Thymus (tissue), 11 donors: ENCODE data around the gene TLL2. TPM values are rescaled to one million over a fixed set of nuclear protein-coding genes. Genes with fewer than 3 reads are reported as not detected.

Experiments
- DNase-seq, 9 donors: peaks; one replicate each; pipeline ENCODE4 v3.0.0-alpha.2; 2013; ENCODE audit warnings: low spot score in 9 of 9, low read depth in 6 of 9, missing footprints in 1 of 9
- H3K27ac ChIP-seq, 2 donors: one replicate each; pipeline ENCODE4 v1.5.1; 2013; ENCODE audit warnings: control low read depth in 1 of 2, low read depth in 1 of 2, low read length in 1 of 2, mild to moderate bottlenecking in 1 of 2, moderate library complexity in 1 of 2
- H3K27me3 ChIP-seq, 2 donors: one replicate each; pipeline ENCODE4 v1.5.1; 2013; ENCODE audit warnings: low read length in 1 of 2; ENCODE audit not compliant: control insufficient read depth in 2 of 2, insufficient read depth in 1 of 2
- H3K36me3 ChIP-seq, 2 donors: one replicate each; pipeline ENCODE4 v1.5.1; 2013; ENCODE audit warnings: low read length in 1 of 2, mild to moderate bottlenecking in 1 of 2, moderate library complexity in 1 of 2; ENCODE audit not compliant: control insufficient read depth in 2 of 2, insufficient read depth in 2 of 2
- H3K4me1 ChIP-seq, 2 donors: one replicate each; pipeline ENCODE4 v1.5.1; 2013; ENCODE audit warnings: low read length in 2 of 2; ENCODE audit not compliant: control insufficient read depth in 2 of 2, insufficient read depth in 2 of 2
- H3K4me3 ChIP-seq, 2 donors: one replicate each; pipeline ENCODE4 v1.5.1; 2013; ENCODE audit warnings: low read length in 2 of 2, control low read depth in 1 of 2, mild to moderate bottlenecking in 1 of 2
- H3K9me3 ChIP-seq, 2 donors: one replicate each; pipeline ENCODE4 v1.5.1; 2013; ENCODE audit warnings: low read length in 1 of 2, mild to moderate bottlenecking in 1 of 2; ENCODE audit not compliant: control insufficient read depth in 2 of 2, insufficient read depth in 1 of 2
- WGBS: extraction: QIAGEN DNeasy Blood & Tissue Kit; methylation state at CpG from one replicate; pipeline ENCODE4 v1.1.7; 2013; 5-methylcytosine and 5-hydroxymethylcytosine counted together
- polyA plus RNA-seq: library from polyadenylated mRNA; stranded (reverse); fragments of 200-250 nt; gene quantifications from one replicate; pipeline ENCODE4 v1.2.3, GENCODE V29; 2013
- total RNA-seq: library from RNA; stranded (reverse); fragments of 120-200 nt; gene quantifications from one replicate; pipeline ENCODE4 v1.2.4, GENCODE V29; 2013
- donor health status: healthy.

Gene TLL2
- total and polyA plus RNA-seq, 2 donors, result 0.05 to 0.23 TPM

DNA sequence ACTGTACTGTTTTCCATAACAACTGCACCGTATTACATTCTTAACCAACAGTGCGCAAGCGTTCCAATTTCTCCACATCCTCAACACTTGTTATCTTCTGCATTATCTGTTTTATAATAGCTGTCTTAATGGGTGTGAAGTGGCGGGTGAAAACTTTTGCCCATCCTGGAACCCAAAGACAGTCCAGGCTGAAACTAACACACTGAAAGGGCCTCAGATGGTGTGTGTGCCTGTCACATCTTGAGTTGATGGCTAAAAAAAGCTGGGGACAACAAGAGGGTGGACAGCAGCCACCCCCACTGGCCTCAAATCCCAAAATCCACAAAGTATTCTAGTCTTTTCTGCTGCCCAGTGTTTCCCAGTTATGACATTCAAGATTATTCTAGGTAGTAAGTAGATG is 174.3 kb downstream of the TLL2 start:
- Histone ChIP-seq H3K36me3 (peaks cover 20 to 66% of the 10 kb centered on the region in 2 donors), H3K27ac (no peak overlapping the region), H3K4me1 (peaks cover 2 to 11% of the 10 kb centered on the region in 2 donors), H3K4me3 (no peak overlapping the region), H3K9me3 (peaks cover 0 to 2% of the 10 kb centered on the region in 2 donors), H3K27me3 (no peaks in the 10 kb centered on the region)
- DNase-seq, result no peak
- WGBS, result 97% methylated on average over 4 of the region's 4 CpGs

DNA sequence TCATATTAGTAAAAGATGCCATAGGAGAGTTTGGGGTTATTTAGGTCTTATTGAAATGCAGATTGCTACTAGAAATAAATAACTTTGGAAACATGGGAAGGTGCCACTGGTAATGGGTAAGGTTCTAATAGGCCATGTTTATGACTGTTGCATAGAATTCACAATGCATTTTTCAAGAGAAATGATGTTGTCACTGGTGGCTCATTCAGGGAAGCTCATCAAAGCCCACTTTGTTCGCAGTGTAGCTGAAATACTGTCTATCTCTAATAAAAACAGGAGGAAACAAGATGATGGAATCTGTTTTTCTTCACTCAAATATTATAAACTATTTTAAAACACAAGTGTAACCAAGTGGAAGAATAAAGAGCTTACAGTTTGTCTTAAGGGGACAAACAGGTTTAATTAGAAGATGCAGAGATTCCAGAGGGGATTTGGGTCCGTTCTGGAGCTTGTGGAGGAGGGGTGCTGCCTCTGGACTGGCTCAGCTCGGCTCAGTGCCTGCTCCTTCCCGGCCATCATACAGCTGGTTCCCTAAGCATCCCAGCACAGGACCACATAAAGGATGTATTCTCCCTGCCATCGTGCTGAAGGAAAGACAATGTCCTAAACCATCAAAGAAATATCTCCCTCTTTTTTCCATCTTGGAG is 175.3 kb downstream of the TLL2 start:
- H3K27me3 ChIP-seq, result no peaks in the 10 kb centered on the region
- DNase-seq, result no peak
- 87% methylated on average over 5 of the region's 5 CpGs for WGBS
- H3K36me3 ChIP-seq, result peaks cover 20 to 59% of the 10 kb centered on the region in 2 donors
- no peak overlapping the region for H3K4me3 ChIP-seq
- peaks cover 9 to 18% of the 10 kb centered on the region in 2 donors for H3K4me1 ChIP-seq
- peaks cover 0 to 1% of the 10 kb centered on the region in 2 donors for H3K9me3 ChIP-seq
- H3K27ac ChIP-seq, result no peak overlapping the region

DNA sequence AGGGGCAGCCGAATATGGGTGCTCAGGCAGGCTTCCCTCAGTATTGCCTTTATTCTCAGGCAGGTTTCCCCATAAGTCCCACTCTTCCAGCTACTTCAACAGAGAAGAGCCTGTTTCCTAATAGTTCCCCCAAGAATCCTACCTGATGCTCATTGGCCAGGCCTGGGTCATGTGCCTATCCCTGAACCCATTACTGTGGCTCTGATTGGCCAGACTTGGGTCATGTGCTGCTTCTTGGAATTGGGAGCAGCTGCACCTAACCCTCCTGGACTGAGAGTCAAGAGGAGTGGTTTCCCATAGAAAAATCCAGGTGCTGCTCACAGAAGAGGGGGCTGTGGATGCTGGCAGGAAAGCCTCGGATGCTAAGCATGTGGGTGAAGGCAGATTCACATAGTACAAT is 176.6 kb downstream of the TLL2 start:
- Histone ChIP-seq H3K27ac (no peak overlapping the region), H3K36me3 (peaks cover 20 to 56% of the 10 kb centered on the region in 2 donors), H3K9me3 (no peaks in the 10 kb centered on the region), H3K4me3 (no peak overlapping the region), H3K4me1 (peaks cover 17 to 26% of the 10 kb centered on the region in 2 donors), H3K27me3 (no peaks in the 10 kb centered on the region)
- WGBS, result 95% methylated on average over 2 of the region's 2 CpGs
- no peak for DNase-seq

DNA sequence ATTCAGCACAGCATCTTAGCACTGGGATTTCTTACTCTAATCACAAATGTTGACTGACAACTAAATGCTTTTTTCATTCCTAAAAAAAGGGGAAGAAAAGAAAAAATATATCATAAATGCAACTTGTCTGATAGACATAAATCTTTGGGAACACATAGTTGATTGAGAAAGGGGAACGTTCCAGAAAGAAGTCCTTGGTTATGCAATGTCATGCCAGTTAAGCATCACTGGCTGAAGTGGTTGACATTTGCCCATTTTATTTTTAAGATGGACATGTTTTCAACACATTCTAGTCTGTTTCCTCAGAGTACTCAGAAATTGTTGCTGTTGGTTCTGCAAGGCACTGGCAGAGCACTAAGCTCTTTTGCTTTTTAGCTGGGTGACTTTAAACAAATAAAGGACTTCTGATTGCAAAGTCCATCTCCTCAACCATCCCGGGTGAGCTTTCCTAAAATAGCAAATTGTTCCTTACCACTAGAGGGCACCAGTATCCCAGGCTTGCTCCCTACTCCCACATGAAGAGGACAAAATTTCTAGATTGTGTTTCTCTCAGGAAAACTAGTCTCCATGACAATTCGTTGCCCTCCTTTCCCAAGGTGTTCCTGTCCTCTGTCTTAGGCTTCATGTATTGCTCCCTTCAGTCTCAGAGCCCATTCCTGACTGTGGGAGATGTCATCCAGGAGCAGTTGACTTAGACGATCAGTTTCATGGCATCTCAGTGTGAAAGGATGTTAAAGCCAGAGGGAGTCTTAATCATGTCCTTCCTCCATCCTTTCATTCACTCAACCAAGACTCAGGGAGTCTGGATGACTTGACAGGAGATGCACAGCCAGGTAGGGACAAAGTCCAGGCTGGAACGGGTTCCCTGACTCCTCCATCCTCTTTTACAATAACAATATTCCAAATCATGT is 178.9 kb downstream of the TLL2 start:
- H3K27ac ChIP-seq, result no peak overlapping the region
- peak in 2 of 9 donors; percentile 26 to 54 for DNase-seq
- H3K4me3 ChIP-seq, result no peak overlapping the region
- 70% methylated on average over 5 of the region's 5 CpGs for WGBS
- H3K36me3 ChIP-seq, result peaks cover 22 to 57% of the 10 kb centered on the region in 2 donors
- H3K27me3 ChIP-seq, result no peaks in the 10 kb centered on the region
- H3K4me1 ChIP-seq, result peaks cover 15 to 35% of the 10 kb centered on the region in 2 donors
- no peaks in the 10 kb centered on the region for H3K9me3 ChIP-seq

DNA sequence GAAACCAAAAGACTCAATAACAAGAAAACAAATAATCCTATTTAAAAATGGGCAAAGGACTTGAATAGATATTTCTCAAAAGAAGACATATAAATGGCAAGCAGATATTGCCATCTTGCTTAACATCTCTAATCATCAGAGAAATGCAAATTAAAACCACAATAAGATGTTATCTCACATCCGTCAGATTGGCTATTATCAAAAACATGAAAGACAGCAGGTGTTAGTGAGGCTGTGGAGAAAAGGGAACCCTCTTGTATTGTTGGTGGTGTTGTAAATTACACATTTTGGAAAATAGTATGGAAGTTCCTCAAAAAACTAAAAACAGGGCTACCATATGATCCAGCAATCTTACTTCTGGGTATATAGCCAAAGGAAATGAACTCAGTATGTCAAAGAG is 180.6 kb downstream of the TLL2 start:
- Histone ChIP-seq H3K27ac (no peak overlapping the region), H3K27me3 (no peaks in the 10 kb centered on the region), H3K4me3 (no peak overlapping the region), H3K4me1 (peaks cover 15 to 42% of the 10 kb centered on the region in 2 donors), H3K9me3 (no peaks in the 10 kb centered on the region), H3K36me3 (peaks cover 34 to 56% of the 10 kb centered on the region in 2 donors)
- peak in 3 of 9 donors; percentile 25 to 63 (median 28) for DNase-seq
- WGBS, result 10% methylated on average over 1 of the region's 1 CpG

DNA sequence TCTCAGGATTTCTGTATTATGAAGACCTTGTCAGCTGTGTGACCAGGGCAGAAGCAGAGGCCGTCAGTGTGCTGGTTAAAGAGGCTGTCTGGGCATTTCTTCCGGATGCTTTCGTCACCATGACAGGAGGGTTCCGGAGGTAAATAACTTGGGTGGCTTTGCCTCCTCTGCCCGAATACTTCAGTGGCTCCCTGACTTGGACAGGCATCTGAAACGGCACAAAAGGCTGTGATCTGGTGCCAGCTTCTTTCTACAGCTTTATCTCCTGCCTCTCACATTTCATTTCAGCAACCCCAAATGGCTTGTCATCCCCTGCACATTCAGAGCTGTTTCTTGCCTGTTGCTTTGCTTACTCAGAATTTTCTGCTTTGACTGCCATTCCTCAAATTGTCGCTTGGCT is 186.3 kb downstream of the TLL2 start:
- no peaks in the 10 kb centered on the region for H3K9me3 ChIP-seq
- 94% methylated on average over 7 of the region's 7 CpGs for WGBS
- H3K36me3 ChIP-seq, result peaks cover 43 to 60% of the 10 kb centered on the region in 2 donors
- no peaks in the 10 kb centered on the region for H3K27me3 ChIP-seq
- H3K4me1 ChIP-seq, result peaks cover 6 to 30% of the 10 kb centered on the region in 2 donors
- DNase-seq, result no peak
- no peak overlapping the region for H3K4me3 ChIP-seq
- no peak overlapping the region for H3K27ac ChIP-seq

DNA sequence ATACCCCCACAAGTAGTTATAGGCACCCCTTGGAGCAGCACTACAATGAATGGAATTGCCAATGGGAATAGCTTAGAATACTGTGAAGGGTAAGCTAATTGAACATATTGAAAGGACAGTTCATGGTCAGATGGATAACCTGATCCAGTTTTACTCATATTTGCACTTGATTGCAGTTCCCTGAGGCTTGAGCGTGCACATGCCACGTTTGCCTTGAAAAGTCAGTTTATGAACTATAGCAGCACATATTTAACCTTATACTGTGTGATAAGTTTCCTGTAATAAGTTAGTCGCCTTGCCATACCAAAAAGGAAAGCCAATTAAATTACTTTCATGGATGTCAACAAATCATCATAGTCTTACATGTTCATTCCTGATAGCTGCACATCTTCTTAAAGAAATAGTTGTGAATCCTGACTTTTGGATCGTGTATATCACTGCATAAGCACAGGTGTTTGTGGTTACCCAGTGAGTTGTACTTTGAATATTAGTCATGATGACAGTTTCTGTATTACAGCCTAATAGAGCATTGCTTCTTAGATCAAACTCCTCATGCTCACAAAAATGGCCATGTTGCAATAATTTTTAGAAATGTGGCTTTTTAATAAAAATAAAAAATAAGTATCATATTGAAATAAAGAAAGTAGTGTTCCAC is 187.9 kb downstream of the TLL2 start:
- no peaks in the 10 kb centered on the region for H3K9me3 ChIP-seq
- peaks cover 52 to 63% of the 10 kb centered on the region in 2 donors for H3K36me3 ChIP-seq
- DNase-seq, result no peak
- no peak overlapping the region for H3K4me3 ChIP-seq
- 69% methylated on average over 4 of the region's 4 CpGs for WGBS
- no peaks in the 10 kb centered on the region for H3K27me3 ChIP-seq
- peaks cover 3 to 19% of the 10 kb centered on the region in 2 donors for H3K4me1 ChIP-seq
- no peak overlapping the region for H3K27ac ChIP-seq

DNA sequence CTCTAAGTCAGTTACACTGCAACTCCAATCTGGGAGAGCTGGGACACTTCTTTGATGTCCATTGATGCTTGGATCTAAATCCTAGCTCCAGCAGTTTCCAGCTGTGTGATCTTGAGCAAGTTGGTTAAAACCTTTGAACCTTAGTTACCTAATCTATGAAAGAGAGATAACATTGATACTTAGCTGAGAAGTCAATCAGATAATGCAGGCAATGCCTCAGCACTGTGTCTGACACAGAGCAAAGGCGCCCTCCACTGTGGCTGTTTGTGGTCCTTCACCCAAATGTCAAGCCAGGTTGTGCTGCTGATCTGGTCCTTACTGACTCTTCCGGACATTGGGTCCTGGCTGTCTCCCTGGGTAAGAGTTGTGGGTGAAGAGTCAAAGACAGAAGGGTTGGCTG is 189.3 kb downstream of the TLL2 start:
- Histone ChIP-seq H3K9me3 (no peaks in the 10 kb centered on the region), H3K4me3 (no peak overlapping the region), H3K4me1 (peaks cover 3 to 16% of the 10 kb centered on the region in 2 donors), H3K27ac (no peak overlapping the region), H3K27me3 (no peaks in the 10 kb centered on the region), H3K36me3 (peaks cover 57 to 69% of the 10 kb centered on the region in 2 donors)
- WGBS, result 98% methylated on average over 2 of the region's 2 CpGs
- DNase-seq, result no peak

DNA sequence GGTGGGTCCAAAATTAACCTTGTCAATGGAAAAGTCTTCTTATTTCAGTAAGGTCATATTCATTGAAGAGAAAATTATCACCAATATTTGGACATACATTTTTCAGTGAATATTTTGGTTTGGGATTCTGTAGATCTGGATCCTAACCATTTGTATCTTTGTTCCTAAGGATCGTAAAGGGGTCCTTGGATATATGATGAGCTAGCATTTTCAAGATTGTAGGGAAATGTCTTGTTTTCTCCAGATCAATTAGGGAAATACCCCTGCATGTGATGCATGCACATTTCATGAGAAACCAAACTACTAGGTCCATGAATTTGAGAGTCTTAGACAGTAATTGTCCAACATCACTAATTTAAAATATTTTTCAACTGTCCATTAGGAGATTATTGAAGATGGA is 191.5 kb downstream of the TLL2 start:
- Histone ChIP-seq H3K27ac (no peak overlapping the region), H3K36me3 (peaks cover 52 to 59% of the 10 kb centered on the region in 2 donors), H3K9me3 (no peaks in the 10 kb centered on the region), H3K27me3 (no peaks in the 10 kb centered on the region), H3K4me3 (no peak overlapping the region), H3K4me1 (peaks cover 3 to 12% of the 10 kb centered on the region in 2 donors)
- 98% methylated on average over 1 of the region's 1 CpG for WGBS
- no peak for DNase-seq
